Right lobe of liver (tissue), 4 donors: ENCODE results near the gene CYP21A2.

Source experiments
- POLR2A ChIP-seq: fragments of 450-650 bp; IDR thresholded peaks from one replicate; pipeline ENCODE4 v1.6.1; 2017; ENCODE audit warnings: antibody characterized with exemption, mild to moderate bottlenecking
- TF ChIP-seq, protein P1 (sequence below), 4 donors: fragments of 200-600 bp in 3 of 4; fragments of 450-650 bp in 1 of 4; IDR thresholded peaks; one replicate each; pipeline versions ENCODE4 v1.5.1 to v1.8.0; 2016 to 2022; ENCODE audit warnings: antibody characterized with exemption in 4 of 4, mild to moderate bottlenecking in 2 of 4
- donor health status: DM: no; HTN: no; CAD: no.
- donor health status: DM: no; HTN: no; CAD: no.
- donor health status: DM: no; HTN: yes; CAD: no.

GRCh38 chr6:32068867-32069266 is 30.7 kb downstream of the CYP21A2 start:
- TF ChIP-seq, protein P1, sequence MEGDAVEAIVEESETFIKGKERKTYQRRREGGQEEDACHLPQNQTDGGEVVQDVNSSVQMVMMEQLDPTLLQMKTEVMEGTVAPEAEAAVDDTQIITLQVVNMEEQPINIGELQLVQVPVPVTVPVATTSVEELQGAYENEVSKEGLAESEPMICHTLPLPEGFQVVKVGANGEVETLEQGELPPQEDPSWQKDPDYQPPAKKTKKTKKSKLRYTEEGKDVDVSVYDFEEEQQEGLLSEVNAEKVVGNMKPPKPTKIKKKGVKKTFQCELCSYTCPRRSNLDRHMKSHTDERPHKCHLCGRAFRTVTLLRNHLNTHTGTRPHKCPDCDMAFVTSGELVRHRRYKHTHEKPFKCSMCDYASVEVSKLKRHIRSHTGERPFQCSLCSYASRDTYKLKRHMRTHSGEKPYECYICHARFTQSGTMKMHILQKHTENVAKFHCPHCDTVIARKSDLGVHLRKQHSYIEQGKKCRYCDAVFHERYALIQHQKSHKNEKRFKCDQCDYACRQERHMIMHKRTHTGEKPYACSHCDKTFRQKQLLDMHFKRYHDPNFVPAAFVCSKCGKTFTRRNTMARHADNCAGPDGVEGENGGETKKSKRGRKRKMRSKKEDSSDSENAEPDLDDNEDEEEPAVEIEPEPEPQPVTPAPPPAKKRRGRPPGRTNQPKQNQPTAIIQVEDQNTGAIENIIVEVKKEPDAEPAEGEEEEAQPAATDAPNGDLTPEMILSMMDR (IDR thresholded peaks at IDR 0.05) = no peak
- no peak for TF ChIP-seq POLR2A
